Ureter (tissue), 1 donor: Measurements from ENCODE around the gene SOBP. TPM values are rescaled to one million over a fixed set of nuclear protein-coding genes. Genes with fewer than 3 reads are reported as not detected.

Source experiments
- DNase-seq: peaks from one replicate; pipeline ENCODE4 v3.0.0-alpha.2; 2020; ENCODE audit warnings: low spot score
- total RNA-seq: library from RNA; stranded (reverse); gene quantifications from one replicate; pipeline ENCODE4 v1.2.4, GENCODE V29; 2023
- donor health status: DM: yes; HTN: yes; CAD: no.

Gene SOBP
- total RNA-seq, 1 donor from 2014 or later: 12.6 TPM

DNA sequence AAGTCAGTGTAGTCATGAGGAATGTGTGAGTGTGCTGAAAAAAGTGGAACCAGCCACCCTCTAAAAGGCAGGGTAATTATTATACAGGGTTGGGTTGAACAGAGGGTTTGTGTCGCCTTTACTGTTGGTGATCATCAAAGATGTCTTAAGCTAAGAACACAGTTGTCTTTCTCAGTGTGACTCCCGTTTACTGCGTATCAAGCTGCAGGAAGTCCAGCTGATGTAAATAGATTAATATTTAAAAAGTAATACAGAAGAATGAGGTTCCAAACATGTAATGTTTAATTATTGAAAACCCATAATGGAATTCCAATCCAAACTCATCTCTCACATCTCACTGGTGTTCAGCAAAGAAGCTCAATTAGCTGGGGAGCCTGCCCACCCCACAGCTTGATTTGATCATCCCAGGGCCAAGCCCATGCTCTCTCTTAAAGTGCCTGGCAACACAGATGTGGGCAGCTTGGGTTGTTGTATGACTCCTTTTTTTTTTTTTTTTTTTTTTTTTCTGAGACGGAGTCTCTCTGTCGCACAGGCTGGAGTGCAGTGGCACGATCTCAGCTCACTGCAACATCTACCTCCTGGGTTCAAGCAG, 127.5 kb downstream of the SOBP start:
- no peak for DNase-seq

DNA sequence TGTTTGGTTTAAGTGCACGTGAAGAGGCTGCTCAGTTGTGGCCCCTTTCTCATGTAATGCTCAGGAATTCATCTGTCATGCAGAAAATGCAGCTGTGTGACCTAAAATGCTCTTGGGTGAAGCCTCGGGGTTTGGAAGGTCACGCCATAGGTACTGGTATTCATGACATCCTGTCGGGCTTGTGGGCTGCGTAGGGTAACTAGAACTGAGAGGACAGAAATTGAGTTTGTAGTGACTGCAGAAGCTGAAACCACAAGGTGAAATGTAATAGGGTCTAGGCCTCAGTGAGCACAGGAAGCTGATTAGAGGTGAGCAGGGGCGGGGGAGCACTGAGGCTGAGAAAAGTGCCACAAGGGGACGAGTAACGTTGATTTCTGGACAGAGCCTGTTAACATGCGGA, 128.8 kb downstream of the SOBP start:
- DNase-seq: no peak

DNA sequence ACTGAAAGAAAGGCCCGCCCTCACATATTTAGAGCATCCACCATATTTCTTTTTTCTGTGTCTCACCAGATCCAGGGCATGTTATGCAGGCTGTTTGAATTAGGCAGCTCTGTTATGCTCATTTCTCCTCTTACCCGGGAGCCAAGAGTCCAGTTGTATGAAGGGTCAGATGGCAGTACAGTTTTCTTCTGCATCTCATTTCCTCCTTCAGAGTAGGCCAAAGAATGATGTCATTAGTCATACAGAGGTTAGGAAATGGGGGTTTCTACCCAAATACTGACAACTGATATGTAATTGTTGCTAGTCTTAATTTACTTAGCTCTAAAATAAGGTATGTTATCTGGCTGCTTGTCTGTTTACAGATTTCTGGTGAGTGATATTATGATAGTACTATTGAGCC, 130.8 kb downstream of the SOBP start:
- no peak for DNase-seq

GRCh38 chr6:107621229-107621937, 131.5 kb downstream of the SOBP start:
- DNase-seq: no peak

DNA sequence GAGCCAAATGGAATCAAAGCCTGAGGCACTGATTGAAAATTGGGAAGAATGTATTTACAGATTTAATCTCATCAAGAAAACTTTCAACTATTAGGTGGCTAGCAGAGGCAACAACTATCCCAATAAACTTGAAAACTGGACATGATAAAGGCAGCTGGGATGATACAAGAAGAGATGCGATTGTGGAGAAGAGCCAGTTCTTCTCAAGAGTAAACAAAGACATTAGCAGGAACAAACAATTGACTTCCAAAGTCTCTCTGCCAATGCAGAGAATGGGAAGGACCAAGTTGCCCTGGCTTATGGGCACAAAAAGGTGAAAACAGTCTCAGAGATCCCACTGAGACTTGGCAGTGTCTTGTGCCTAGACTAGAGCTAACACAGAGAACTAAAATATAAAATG, 132.4 kb downstream of the SOBP start:
- DNase-seq: no peak

- DNase-seq: no peak
These were observed 134.1 kb downstream of the SOBP start for GRCh38 chr6:107624050-107624449.

DNA sequence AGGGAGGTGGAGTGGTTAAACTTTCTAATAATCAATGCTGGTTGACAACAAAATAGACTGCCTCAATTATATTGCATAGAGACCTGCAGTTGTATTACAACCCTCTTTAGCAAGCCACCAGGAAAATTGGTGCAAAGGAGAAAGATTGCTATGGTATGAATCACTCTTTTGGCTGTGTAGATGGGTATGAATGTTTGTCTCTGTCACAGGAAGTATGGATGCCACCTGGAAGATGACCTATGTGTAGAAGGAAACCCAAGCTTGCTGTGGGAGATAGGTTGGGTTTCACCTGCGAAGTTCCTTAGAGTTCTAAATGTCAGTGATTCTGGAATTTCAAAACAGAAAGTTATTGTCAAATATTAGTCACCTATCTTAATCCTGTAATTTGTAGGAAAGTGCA, 134.6 kb downstream of the SOBP start:
- DNase-seq: no peak

DNA sequence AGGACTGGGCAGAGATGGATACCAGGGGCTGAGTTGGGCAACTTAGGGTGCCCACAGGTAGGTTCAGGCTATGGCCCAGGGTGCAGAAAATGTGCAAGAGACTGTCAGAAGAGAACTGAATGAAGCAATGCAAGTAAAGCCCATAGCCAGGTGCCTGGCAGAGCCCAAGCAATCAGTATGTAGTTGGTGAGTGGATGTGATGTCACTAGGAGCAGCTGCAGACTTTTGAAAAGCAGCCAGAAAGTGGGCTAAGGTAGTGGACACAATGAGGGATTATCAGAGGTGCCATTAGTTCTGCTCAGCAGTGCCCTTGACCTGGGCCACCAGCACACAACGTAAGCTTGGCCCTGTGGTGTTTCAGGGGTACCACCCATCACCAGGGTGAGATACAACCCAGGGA, 135.3 kb downstream of the SOBP start:
- no peak for DNase-seq

GRCh38 chr6:107626645-107627044, 136.7 kb downstream of the SOBP start:
- DNase-seq: no peak

- no peak for DNase-seq
These were observed 138.1 kb downstream of the SOBP start for GRCh38 chr6:107627969-107628368.

- DNase-seq: peak; percentile 20
These were observed 139.0 kb downstream of the SOBP start for GRCh38 chr6:107628878-107629277.

GRCh38 chr6:107629548-107630129, 139.7 kb downstream of the SOBP start:
- DNase-seq: no peak

DNA sequence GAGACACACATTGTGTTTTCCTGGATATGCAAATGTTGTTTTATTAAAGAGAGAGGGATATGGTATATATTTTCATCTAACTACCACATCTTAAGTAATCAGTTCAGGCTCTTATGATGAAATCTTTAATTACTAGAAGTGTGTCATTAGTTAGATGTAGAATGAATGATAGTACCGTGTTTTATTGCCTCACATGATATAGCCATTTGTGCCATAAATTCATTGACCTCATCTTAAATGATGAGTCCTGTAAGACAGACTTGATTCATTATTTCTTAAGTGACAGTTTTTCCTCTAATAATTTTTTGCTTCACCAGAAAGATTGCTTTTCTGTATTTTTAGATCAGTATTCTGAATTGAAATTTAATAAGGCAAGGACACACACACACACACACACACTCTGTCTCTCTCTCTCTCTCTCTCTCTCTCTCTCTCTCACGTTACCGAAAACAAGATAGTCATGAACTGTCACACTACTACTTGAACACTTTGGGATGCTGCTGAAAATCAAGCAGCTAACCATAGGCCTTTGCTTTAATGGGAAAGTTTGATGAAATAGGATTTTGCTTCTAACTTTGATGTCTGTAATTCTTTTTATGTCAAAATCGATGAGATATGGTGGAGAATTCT, 140.5 kb downstream of the SOBP start:
- no peak for DNase-seq

GRCh38 chr6:107632381-107633136, 142.6 kb downstream of the SOBP start:
- no peak for DNase-seq

DNA sequence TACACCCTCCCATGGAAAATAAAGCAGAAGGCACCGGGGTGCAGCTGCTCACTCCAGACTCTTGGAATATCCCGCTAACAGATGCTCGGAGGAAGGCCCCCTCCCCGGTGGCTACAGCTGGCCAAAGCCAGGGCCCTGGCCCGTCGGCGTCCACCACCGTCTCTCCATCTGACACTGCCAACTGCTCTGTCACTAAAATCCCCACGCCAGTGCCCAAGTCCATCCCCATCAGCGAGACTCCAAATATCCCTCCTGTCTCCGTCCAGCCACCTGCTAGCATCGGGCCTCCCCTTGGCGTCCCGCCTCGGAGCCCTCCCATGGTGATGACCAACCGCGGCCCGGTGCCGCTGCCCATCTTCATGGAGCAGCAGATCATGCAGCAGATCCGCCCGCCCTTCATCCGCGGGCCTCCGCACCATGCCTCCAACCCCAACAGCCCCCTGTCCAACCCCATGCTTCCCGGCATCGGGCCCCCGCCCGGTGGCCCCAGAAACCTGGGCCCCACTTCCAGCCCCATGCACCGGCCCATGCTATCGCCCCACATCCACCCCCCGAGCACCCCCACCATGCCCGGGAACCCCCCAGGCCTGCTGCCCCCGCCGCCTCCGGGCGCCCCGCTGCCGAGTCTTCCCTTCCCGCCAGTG, 143.9 kb downstream of the SOBP start:
- no peak for DNase-seq

DNA sequence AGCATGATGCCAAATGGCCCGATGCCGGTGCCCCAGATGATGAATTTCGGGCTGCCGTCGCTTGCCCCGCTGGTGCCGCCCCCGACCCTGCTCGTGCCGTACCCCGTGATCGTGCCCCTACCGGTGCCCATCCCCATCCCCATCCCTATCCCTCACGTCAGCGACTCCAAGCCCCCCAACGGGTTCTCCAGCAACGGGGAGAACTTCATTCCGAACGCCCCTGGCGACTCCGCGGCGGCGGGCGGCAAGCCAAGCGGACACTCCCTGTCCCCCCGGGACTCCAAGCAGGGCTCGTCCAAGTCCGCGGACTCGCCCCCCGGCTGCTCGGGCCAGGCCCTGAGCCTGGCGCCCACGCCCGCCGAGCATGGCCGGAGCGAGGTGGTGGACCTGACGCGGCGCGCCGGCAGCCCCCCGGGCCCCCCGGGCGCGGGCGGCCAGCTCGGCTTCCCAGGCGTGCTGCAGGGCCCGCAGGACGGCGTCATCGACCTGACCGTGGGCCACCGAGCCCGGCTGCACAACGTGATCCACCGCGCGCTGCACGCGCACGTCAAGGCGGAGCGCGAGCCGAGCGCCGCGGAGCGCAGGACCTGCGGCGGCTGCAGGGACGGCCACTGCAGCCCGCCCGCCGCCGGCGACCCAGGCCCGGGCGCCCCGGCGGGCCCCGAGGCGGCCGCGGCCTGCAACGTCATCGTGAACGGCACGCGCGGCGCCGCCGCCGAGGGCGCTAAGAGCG, 144.6 kb downstream of the SOBP start:
- no peak for DNase-seq

DNA sequence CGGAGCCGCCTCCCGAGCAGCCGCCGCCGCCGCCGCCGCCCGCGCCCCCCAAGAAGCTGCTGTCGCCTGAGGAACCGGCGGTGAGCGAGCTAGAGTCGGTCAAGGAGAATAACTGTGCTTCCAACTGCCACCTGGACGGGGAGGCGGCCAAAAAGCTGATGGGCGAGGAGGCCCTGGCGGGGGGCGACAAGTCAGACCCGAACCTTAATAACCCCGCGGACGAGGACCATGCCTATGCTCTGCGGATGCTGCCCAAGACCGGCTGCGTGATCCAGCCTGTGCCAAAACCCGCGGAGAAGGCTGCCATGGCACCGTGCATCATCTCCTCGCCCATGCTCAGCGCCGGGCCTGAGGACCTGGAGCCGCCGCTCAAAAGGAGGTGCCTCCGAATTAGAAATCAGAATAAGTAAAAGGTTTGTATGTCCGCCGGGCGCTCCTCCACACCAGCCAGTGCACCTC, 145.2 kb downstream of the SOBP start:
- DNase-seq: no peak

GRCh38 chr6:107636486-107636885, 146.6 kb downstream of the SOBP start:
- no peak for DNase-seq

DNA sequence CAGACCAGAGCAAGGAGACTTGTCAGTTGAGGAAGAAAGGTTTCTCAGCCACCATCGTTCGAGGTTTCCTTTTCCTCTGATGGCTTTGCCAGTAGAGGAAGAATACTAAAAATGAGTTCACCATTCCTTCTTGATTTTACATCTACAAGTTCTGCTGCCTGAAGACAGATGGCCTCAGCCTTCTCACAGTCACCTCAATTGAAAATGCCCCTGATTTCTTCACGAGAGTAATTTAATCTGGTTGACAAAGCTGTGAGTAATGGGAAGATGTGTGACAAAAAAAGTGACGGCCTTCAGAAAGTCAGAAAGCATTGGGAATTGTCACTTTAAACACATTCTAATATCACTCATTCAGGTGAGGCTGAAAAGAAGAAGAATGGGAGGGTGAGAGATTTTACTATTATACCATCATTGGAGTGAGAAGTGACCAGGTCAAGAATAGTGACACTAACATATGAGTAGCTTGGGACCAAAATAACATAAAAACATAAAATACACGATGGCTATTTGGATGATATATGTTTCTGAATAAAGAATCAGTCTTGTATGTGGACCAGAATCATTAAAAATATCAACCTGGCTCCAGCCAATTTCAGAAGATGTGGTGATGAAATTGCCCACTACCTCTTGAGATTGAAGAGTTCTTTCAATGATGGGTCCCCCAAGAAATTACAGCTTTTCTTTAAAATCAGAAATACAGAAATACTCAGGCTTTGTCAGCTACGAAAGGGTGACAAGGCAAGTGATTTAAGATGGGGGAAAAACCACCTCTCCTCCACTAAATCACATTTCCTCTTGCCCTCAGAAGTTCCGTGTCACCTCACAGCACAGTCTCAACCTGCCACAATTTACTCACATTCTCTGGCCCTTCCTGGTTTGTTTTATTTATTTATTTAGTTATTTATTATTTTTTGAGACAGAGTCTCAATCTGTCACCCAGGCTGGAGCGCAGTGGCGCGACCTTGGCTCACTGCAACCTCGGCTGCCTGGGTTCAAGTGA, 147.7 kb downstream of the SOBP start:
- DNase-seq: no peak

- DNase-seq: no peak
These were observed 148.6 kb downstream of the SOBP start for GRCh38 chr6:107638493-107638892.
